Adrenal gland (tissue), 5 donors: ENCODE results near the gene TLNRD1.

Experiments used
- CTCF ChIP-seq, 6 experiments: fragments of 450-650 bp in 4 of 6; fragments of 200-600 bp in 2 of 6; sonication (generic) in 1 of 6; IDR thresholded peaks; 1 replicate in 5 of 6; 2 replicates in 1 of 6; pipeline versions ENCODE4 v1.5.1 to v1.8.0; 2016 to 2021; ENCODE audit warnings: antibody characterized with exemption in 6 of 6, mild to moderate bottlenecking in 2 of 6, moderate library complexity in 1 of 6
- POLR2A ChIP-seq, 2 donors: fragments of 450-650 bp; IDR thresholded peaks; one replicate each; pipeline ENCODE4 v1.6.1; 2017; ENCODE audit warnings: antibody characterized with exemption in 2 of 2, mild to moderate bottlenecking in 2 of 2, moderate library complexity in 1 of 2
- donor health status: DM: no; HTN: no; CAD: no.

- TF ChIP-seq POLR2A (IDR thresholded peaks at IDR 0.05), result no peak
- TF ChIP-seq CTCF (IDR thresholded peaks at IDR 0.05), result no peak
These were observed 15.1 kb downstream of the TLNRD1 start for GRCh38 chr15:81015621-81016488.
